Common myeloid progenitor, CD34-positive (primary cell): Measurements from ENCODE around the gene SMG5.

ENCODE experiments used
- CTCF ChIA-PET: fragments of 350-600 bp; sonication (Branson Sonifier 250); formaldehyde crosslinking; loops from one replicate; lab custom pipeline; 2021; ENCODE audit warnings: antibody characterized with exemption; lab: Charles Lee
- POLR2A ChIA-PET: fragments of 350-600 bp; sonication (Branson Sonifier 250); formaldehyde crosslinking; loops from one replicate; lab custom pipeline; 2021; ENCODE audit warnings: antibody characterized with exemption; lab: Charles Lee
- DNase-seq, 3 donors: peaks; one replicate each; pipeline versions ENCODE4 v3.0.0 to v3.0.0-alpha.2; 2013
- H3K27ac ChIP-seq, 2 experiments: 1 replicate in 1 of 2; 2 replicates in 1 of 2; pipeline ENCODE4 v1.7.0; 2013; ENCODE audit warnings: inconsistent platforms in 2 of 2, low read length in 2 of 2, mild to moderate bottlenecking in 2 of 2, low read depth in 1 of 2, moderate library complexity in 1 of 2; ENCODE audit not compliant: severe bottlenecking in 2 of 2, insufficient read depth in 1 of 2, poor library complexity in 1 of 2
- H3K27me3 ChIP-seq, 5 experiments: replicated peaks in 2 of 5; 1 replicate in 3 of 5; 2 replicates in 2 of 5; pipeline versions ENCODE4 v1.6.1 to v1.7.0; 2013; ENCODE audit warnings: low read length in 4 of 5, mild to moderate bottlenecking in 2 of 5, moderate library complexity in 2 of 5, inconsistent platforms in 1 of 5; ENCODE audit not compliant: insufficient read depth in 5 of 5, control insufficient read depth in 4 of 5
- H3K36me3 ChIP-seq, 4 experiments: 1 replicate in 2 of 4; 2 replicates in 2 of 4; pipeline versions ENCODE4 v1.6.1 to v1.7.0; 2013; ENCODE audit warnings: low read length in 3 of 4, control low read depth in 1 of 4, mild to moderate bottlenecking in 1 of 4; ENCODE audit not compliant: control insufficient read depth in 4 of 4, insufficient read depth in 4 of 4
- H3K4me1 ChIP-seq, 4 experiments: 1 replicate in 3 of 4; 2 replicates in 1 of 4; pipeline versions ENCODE4 v1.6.1 to v1.7.1; 2013; ENCODE audit warnings: low read length in 3 of 4, mild to moderate bottlenecking in 3 of 4, control low read depth in 1 of 4, inconsistent platforms in 1 of 4, moderate library complexity in 1 of 4; ENCODE audit not compliant: control insufficient read depth in 4 of 4, insufficient read depth in 4 of 4; ENCODE audit errors: control extremely low read depth in 1 of 4
- H3K4me3 ChIP-seq, 7 experiments: 1 replicate in 4 of 7; 2 replicates in 3 of 7; pipeline versions ENCODE4 v1.5.1 to v1.7.0; 2013; ENCODE audit warnings: mild to moderate bottlenecking in 7 of 7, low read length in 6 of 7, moderate library complexity in 6 of 7, inconsistent platforms in 2 of 7, low read depth in 2 of 7, control low read depth in 1 of 7; ENCODE audit not compliant: insufficient read depth in 4 of 7, control insufficient read depth in 1 of 7; ENCODE audit errors: extremely low read depth in 1 of 7
- H3K9me3 ChIP-seq, 5 experiments: 1 replicate in 4 of 5; 2 replicates in 1 of 5; pipeline versions ENCODE4 v1.6.1 to v1.7.1; 2013; ENCODE audit warnings: low read length in 4 of 5, mild to moderate bottlenecking in 2 of 5, inconsistent platforms in 1 of 5, low read depth in 1 of 5, moderate library complexity in 1 of 5; ENCODE audit not compliant: control insufficient read depth in 4 of 5, insufficient read depth in 2 of 5; ENCODE audit errors: control extremely low read depth in 1 of 5
- WGBS: methylation state at CpG from one replicate; pipeline ENCODE4 v1.1.5; 2013; ENCODE audit not compliant: insufficient coverage; 5-methylcytosine and 5-hydroxymethylcytosine counted together

SMG5 gene

DNA sequence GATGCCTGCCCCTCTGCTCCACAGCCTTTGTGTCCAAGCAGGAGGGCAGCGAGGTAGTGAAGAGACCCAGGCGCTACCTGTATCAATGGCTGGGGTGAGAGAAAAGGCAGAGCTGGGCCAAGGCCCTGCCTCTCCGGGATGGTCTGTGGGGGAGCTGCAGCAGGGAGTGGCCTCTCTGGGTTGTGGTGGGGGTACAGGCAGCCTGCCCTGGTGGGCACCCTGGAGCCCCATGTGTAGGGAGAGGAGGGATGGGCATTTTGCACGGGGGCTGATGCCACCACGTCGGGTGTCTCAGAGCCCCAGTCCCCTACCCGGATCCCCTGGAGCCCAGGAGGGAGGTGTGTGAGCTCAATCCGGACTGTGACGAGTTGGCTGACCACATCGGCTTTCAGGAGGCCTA, 39.9 kb downstream of the SMG5 start:
- no peak overlapping the region for H3K4me3 ChIP-seq
- H3K36me3 ChIP-seq = peaks cover 0 to 38% (median 27%) of the 10 kb centered on the region in 4 experiments
- CTCF ChIA-PET = no interaction called here
- POLR2A ChIA-PET = no interaction called here
- H3K27me3 ChIP-seq = peaks cover 0 to 2% (median 0%) of the 10 kb centered on the region in 5 experiments
- H3K4me1 ChIP-seq = peaks cover 0 to 42% (median 39%) of the 10 kb centered on the region in 4 experiments
- H3K9me3 ChIP-seq = no peaks in the 10 kb centered on the region
- H3K27ac ChIP-seq = no peak overlapping the region
- WGBS = 96% methylated on average over 8 of the region's 10 CpGs
- no peak for DNase-seq

GRCh38 chr1:156241926-156242325, 40.7 kb downstream of the SMG5 start, which contains the start of gene BGLAP:
Gene BGLAP (plus strand): TSS chr1:156242184. CDS start chr1:156242232, 48 bp downstream.
- ChIA-PET POLR2A (interaction anchor here (1.4 kb wide), 1 partner anchor 10 kb away, joined by 4 read pairs; no protein-coding TSS in a partner anchor), CTCF (interaction anchor here (0.6 to 1.6 kb wide), 4 partner anchors 17 to 55 kb away, joined by 3 to 4 read pairs (median 4); no protein-coding TSS in a partner anchor)
- 46% methylated on average over 12 of the region's 14 CpGs for WGBS
- H3K4me1 ChIP-seq = peaks cover 0 to 40% (median 38%) of the 10 kb centered on the region in 4 experiments
- no peak within 1 kb of the TSS for H3K27ac ChIP-seq
- H3K36me3 ChIP-seq = peaks cover 0 to 43% (median 32%) of the 10 kb centered on the region in 4 experiments
- H3K9me3 ChIP-seq = no peaks in the 10 kb centered on the region
- DNase-seq = no peak
- peaks cover 0 to 2% (median 0%) of the 10 kb centered on the region in 5 experiments for H3K27me3 ChIP-seq
- H3K4me3 ChIP-seq = no peak within 1 kb of the TSS

DNA sequence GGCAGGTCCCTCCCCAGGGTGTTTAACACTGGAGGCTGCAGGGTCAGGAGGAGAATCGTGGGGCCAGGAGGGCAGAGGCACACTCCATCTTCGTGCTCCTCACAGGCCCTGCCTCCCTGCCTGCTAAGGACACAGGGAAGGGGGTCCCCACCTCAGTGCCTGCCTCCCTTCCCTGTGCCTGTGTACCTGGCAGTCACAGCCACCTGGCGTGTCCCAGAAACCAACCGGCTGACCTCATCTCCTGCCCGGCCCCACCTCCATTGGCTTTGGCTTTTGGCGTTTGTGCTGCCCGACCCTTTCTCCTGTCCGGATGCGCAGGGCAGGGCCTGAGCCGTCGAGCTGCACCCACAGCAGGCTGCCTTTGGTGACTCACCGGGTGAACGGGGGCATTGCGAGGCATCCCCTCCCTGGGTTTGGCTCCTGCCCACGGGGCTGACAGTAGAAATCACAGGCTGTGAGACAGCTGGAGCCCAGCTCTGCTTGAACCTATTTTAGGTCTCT, 41.3 kb downstream of the SMG5 start:
- POLR2A ChIA-PET = interaction anchor here (0.6 to 1.4 kb wide), 2 partner anchors 10 to 13 kb away, joined by 4 read pairs; no protein-coding TSS in a partner anchor
- Histone ChIP-seq H3K36me3 (peaks cover 0 to 49% (median 38%) of the 10 kb centered on the region in 4 experiments), H3K27ac (no peak overlapping the region), H3K27me3 (peaks cover 0 to 2% (median 0%) of the 10 kb centered on the region in 5 experiments), H3K9me3 (no peaks in the 10 kb centered on the region), H3K4me3 (no peak overlapping the region), H3K4me1 (peaks cover 0 to 38% (median 36%) of the 10 kb centered on the region in 4 experiments)
- DNase-seq = peak in 2 of 3 donors; percentile 24 to 40
- CTCF ChIA-PET = interaction anchor here (1.2 to 1.6 kb wide), 2 partner anchors 16 to 19 kb away, joined by 3 to 4 read pairs; no protein-coding TSS in a partner anchor
- 42% methylated on average over 11 of the region's 15 CpGs for WGBS

DNA sequence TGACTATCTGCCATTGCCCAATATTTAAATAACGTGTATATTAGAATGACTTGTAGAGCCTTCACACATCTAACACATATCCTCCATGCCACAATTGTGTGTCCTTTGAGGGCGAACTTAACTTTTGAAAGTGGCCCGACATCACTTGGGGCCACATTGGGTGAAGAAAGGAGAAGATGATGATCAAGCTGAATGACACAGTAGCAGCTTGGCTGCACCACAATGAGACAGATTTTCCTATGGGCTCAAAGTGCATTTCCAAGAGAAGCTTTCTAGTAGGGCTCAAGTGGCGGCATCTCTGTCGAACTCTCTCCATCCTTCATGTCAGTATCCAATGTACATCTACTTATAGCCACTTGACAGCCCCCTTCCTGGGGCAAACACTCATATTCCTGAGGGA, 44.4 kb downstream of the SMG5 start:
- peaks cover 0 to 71% (median 55%) of the 10 kb centered on the region in 4 experiments for H3K36me3 ChIP-seq
- 96% methylated on average over 4 of the region's 5 CpGs for WGBS
- ChIA-PET CTCF (interaction anchor here (0.6 to 1.6 kb wide), 8 partner anchors 9 to 93 kb away, joined by 3 to 6 read pairs (median 3); no protein-coding TSS in a partner anchor), POLR2A (no interaction called here)
- H3K27me3 ChIP-seq = no peaks in the 10 kb centered on the region
- no peak overlapping the region for H3K4me3 ChIP-seq
- no peak overlapping the region for H3K27ac ChIP-seq
- H3K9me3 ChIP-seq = no peaks in the 10 kb centered on the region
- DNase-seq = no peak
- peaks cover 0 to 18% (median 16%) of the 10 kb centered on the region in 4 experiments for H3K4me1 ChIP-seq

GRCh38 chr1:156236164-156236563, 46.5 kb downstream of the SMG5 start:
- WGBS = 98% methylated on average over 11 of the region's 12 CpGs
- no peak overlapping the region for H3K4me3 ChIP-seq
- H3K27me3 ChIP-seq = no peaks in the 10 kb centered on the region
- H3K9me3 ChIP-seq = no peaks in the 10 kb centered on the region
- POLR2A ChIA-PET = no interaction called here
- CTCF ChIA-PET = interaction anchor here (0.5 kb wide), 1 partner anchor 12 kb away, joined by 3 read pairs; the partner anchor contains the start of gene PAQR6
- H3K36me3 ChIP-seq = peaks cover 0 to 62% (median 52%) of the 10 kb centered on the region in 4 experiments
- peaks cover 0 to 17% (median 13%) of the 10 kb centered on the region in 4 experiments for H3K4me1 ChIP-seq
- DNase-seq = no peak
- H3K27ac ChIP-seq = no peak overlapping the region

DNA sequence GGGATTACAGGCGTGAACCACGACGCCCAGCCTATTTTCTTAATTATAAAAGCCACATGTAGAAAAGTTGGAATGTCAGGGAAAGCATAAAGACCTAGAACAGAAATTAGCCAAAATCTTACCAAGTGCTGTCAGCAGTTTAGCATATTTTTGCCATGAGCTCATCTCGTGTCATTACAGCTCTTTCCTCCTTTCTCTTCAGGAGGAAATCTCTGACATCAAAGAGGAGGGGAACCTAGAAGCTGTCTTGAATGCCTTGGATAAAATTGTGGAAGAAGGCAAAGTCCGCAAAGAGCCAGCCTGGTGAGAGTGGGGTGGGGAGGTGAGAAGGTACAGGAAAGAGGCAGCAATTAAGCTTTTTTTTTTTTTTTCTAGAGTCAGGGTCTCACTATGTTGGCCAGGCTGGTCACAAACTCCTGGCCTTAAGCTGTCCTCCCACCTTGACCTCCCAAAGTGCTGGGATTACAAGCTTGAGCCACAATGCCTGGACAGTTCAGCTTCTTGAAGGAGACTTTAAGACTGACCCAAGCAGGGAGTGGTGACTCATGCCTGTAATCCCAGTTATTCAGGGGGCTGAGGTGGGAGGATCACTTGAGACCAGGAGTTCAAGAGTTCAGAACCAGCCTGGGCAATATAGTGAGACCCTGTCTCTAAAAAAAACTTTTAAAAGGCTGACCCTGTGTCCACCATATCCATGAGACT, 49.0 kb downstream of the SMG5 start:
- no peak for DNase-seq
- Histone ChIP-seq H3K36me3 (peaks cover 3 to 60% (median 45%) of the 10 kb centered on the region in 4 experiments), H3K27ac (no peak overlapping the region), H3K4me3 (no peak overlapping the region), H3K9me3 (no peaks in the 10 kb centered on the region), H3K4me1 (peaks cover 0 to 13% (median 9%) of the 10 kb centered on the region in 4 experiments), H3K27me3 (no peaks in the 10 kb centered on the region)
- CTCF ChIA-PET = interaction anchor here (0.6 to 16.8 kb wide), 4 partner anchors 8 to 142 kb away, joined by 3 to 399 read pairs (median 6); partner anchors contain the start of gene SEMA4A
- WGBS = 96% methylated on average over 4 of the region's 5 CpGs
- POLR2A ChIA-PET = interaction anchor here (0.6 kb wide), 2 partner anchors 17 to 1971 kb away, joined by 3 to 4 read pairs; no protein-coding TSS in a partner anchor
